Stimulated activated naive B cell treated with anti-CD40 and anti-IgM and Interleukin-4, amounts not matched to agents 10 μg/mL and 1 μg/mL and 100 μg/mL, for 72 hours (primary cell): ENCODE results near the gene FOXC1.

ENCODE experiments used
- ATAC-seq, 2 donors: fragments of 150-1000 bp; cut with Tn5 transposase; replicated peaks; 2 replicates each; pipeline ENCODE4 v1.10.0; 2021; ENCODE audit warnings: moderate library complexity in 1 of 2
- DNase-seq: peaks from one replicate; pipeline ENCODE4 v3.0.0; 2021
- H3K27ac Mint-ChIP-seq: one replicate; pipeline ENCODE4 v1.8.0; 2022; ENCODE audit warnings: mild to moderate bottlenecking, mixed read lengths
- H3K27me3 Mint-ChIP-seq, 2 donors: one replicate each; pipeline ENCODE4 v1.8.0; 2022; ENCODE audit warnings: mixed read lengths in 2 of 2
- H3K36me3 Mint-ChIP-seq, 2 donors: one replicate each; pipeline ENCODE4 v1.8.0; 2022; ENCODE audit warnings: mixed read lengths in 2 of 2, mild to moderate bottlenecking in 1 of 2
- H3K4me1 Mint-ChIP-seq, 2 donors: one replicate each; pipeline ENCODE4 v1.8.0; 2022; ENCODE audit warnings: mixed read lengths in 2 of 2, mild to moderate bottlenecking in 1 of 2
- H3K4me3 Mint-ChIP-seq, 2 donors: one replicate each; pipeline ENCODE4 v1.8.0; 2022; ENCODE audit warnings: mild to moderate bottlenecking in 2 of 2, mixed read lengths in 2 of 2, moderate library complexity in 1 of 2
- H3K9me3 Mint-ChIP-seq, 2 donors: one replicate each; pipeline ENCODE4 v1.8.0; 2022; ENCODE audit warnings: mixed read lengths in 2 of 2, mild to moderate bottlenecking in 1 of 2

Gene FOXC1

DNA sequence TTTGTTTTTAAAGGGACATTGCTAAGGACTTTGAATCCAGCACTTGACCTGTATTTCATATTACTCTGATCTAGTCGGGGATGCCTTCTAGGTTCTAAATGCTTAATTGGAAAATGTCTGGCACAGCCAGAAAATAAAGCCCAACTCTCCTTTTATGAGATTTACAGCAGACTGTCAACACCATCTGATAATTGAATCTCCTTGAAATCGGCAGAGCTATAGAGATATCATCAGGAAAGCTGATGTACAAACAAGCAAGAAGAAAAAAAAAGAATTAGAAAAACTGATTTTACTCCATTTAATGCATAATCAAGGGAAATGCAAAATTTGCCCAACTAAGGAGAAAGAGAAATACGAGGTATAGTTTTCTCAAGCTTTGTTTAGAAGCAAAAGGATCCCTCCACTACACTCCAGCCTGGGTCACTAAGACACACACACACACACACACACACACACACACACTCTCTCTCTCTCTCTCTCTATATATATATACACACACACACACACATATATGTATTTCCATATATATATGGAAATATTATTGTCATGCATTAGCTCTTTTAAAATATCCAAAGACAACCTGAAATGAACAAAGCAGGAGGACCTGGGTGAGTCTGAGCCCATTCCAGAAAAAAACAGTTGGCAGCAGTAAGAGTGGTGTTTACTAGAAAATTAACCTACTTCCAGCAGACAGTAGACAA lies 9.5 kb upstream of the FOXC1 start:
- H3K27me3 Mint-ChIP-seq, result peaks cover 75 to 90% of the 10 kb centered on the region in 2 donors
- peaks cover 6 to 10% of the 10 kb centered on the region in 2 donors for H3K4me1 Mint-ChIP-seq
- H3K27ac Mint-ChIP-seq, result no peak overlapping the region
- H3K4me3 Mint-ChIP-seq, result no peak overlapping the region
- no peaks in the 10 kb centered on the region for H3K9me3 Mint-ChIP-seq
- no peak for ATAC-seq
- H3K36me3 Mint-ChIP-seq, result no peaks in the 10 kb centered on the region
- no peak for DNase-seq

DNA sequence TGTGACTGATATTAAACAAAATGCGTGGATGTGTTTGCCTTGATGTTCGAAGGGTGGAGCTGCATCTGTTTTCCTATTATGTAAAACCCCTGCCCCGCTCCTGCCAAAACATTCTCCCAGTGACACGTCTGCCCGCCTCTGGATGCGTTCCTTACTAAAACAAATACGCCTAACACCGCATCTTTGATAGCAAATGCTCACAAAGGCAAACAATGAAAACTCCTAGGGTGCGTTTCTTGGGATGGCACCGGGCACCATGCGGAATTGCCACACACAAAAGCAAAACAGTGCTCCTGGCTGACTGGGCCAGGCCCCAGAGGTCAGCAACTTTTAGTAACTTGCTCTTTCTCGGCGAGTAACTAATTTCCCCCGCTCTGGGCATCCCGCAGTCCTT lies 9.0 kb upstream of the FOXC1 start:
- H3K9me3 Mint-ChIP-seq, result no peaks in the 10 kb centered on the region
- no peaks in the 10 kb centered on the region for H3K36me3 Mint-ChIP-seq
- ATAC-seq (no peak), DNase-seq (no peak)
- no peak overlapping the region for H3K4me3 Mint-ChIP-seq
- peaks cover 12 to 16% of the 10 kb centered on the region in 2 donors for H3K4me1 Mint-ChIP-seq
- peaks cover 81 to 90% of the 10 kb centered on the region in 2 donors for H3K27me3 Mint-ChIP-seq
- H3K27ac Mint-ChIP-seq, result no peak overlapping the region

DNA sequence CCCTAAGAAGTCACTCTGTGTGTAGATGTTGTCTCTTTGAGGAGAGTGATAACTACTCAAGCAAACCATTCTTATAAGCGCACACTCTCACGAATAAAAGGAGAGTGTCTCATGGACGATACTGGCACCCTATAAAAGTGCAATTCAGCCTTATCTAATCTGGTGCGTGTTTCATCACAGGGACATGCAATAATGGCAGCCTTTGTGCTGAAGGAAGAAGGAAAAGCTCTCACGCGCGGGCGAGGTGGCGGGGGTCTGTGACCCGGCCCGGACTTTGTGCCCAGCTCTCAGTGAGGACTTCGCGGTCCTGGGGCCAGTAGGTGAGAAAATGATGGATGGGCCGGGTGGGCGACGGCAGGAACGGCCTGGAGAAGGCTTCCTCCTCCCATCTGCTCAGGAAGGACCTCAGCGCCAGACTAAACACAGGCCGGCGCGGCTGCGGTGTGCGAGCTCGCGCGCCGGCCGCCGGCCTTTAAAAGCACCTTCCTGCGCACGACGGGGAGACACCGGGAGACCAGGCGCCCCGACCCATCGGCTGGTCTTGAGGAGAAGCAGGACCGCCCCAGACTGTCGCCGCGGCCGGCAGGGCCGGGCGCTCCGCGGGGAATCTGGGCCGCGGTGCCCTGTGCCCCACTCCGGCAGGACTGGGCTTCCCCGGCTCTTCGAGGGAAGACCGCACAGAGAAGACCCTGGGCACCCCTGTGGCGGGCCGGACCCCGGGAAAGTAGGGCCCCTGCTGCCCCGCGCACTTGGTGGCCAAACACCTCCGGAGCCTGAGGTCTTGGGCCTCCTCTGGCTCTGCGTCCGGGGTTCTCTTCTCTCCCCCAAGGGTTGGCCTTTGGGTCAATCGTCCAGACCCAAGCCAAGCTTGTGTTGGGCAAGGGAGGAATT lies 8.3 kb upstream of the FOXC1 start:
- peaks cover 13 to 17% of the 10 kb centered on the region in 2 donors for H3K4me1 Mint-ChIP-seq

DNA sequence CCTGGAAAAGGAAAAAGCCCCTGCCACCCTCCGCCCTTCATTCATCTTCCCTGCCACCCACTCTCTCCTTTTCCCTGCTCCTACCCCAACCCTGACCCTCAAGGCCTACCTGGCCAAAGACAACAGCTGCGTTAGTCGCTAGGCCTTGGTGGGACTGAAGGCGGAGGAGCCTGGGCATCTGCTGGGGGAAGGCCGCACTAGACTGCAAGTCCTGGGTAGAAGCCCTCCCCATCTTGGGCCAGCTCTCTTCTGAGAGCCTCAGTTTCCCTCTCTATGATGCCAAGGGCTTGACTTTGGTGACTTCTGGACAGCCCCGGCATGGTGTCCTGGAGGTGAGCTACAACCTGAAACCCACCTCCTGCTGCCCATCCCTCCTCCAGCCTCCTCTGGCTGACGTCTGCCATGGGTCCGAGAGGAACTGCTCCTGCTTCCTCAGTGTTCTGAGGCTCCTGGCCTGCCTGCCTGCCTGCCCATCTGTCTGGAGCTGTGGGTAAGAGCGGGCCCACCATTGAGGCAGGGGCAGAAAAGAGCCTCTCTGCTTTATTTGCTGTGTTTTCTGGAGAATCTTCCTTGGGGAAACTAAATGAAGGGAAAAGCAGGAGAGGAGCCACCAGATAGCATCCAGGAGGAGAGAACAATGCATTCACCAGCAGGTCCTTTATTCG lies 7.5 kb upstream of the FOXC1 start:
- peaks cover 81 to 90% of the 10 kb centered on the region in 2 donors for H3K27me3 Mint-ChIP-seq
- peaks cover 18 to 25% of the 10 kb centered on the region in 2 donors for H3K4me1 Mint-ChIP-seq
- H3K36me3 Mint-ChIP-seq, result no peaks in the 10 kb centered on the region
- H3K27ac Mint-ChIP-seq, result peak overlapping the region; percentile 42
- no peak overlapping the region for H3K4me3 Mint-ChIP-seq
- ATAC-seq (no peak), DNase-seq (no peak)
- H3K9me3 Mint-ChIP-seq, result no peaks in the 10 kb centered on the region

More for the DNA sequence above, 8.3 kb upstream of the FOXC1 start:
- Mint-ChIP-seq H3K27ac (no peak overlapping the region), H3K27me3 (peaks cover 82 to 90% of the 10 kb centered on the region in 2 donors), H3K9me3 (no peaks in the 10 kb centered on the region), H3K36me3 (no peaks in the 10 kb centered on the region), H3K4me3 (peak overlapping the region in 1 of 2 donors; percentile 22)
- no peak for DNase-seq
- no peak for ATAC-seq

DNA sequence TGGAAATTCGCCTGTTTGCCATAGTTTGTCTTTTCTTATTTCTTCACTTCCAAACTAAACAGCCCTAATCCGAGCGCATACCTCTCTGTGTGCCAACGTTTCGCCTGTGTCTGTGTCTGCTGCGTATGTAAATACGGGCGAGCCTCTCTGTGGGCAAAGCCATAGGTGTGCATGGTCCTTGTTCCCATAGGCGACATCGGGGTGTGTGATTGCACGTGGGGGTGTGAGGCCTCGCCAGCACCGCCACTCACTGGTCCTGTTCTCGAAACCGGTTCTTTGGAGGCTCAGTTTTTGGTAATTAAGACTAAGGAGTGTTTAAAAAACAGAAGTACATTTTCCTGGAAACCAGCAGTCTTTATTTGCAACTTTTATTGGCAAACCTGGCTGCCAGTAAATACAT lies 6.0 kb upstream of the FOXC1 start:
- H3K36me3 Mint-ChIP-seq, result peaks cover 0 to 3% of the 10 kb centered on the region in 2 donors
- ATAC-seq (no peak), DNase-seq (no peak)
- H3K9me3 Mint-ChIP-seq, result no peaks in the 10 kb centered on the region
- H3K27ac Mint-ChIP-seq, result no peak overlapping the region
- H3K27me3 Mint-ChIP-seq, result peaks cover 81 to 90% of the 10 kb centered on the region in 2 donors
- H3K4me3 Mint-ChIP-seq, result peak overlapping the region in 1 of 2 donors; percentile 19
- peaks cover 30 to 40% of the 10 kb centered on the region in 2 donors for H3K4me1 Mint-ChIP-seq

DNA sequence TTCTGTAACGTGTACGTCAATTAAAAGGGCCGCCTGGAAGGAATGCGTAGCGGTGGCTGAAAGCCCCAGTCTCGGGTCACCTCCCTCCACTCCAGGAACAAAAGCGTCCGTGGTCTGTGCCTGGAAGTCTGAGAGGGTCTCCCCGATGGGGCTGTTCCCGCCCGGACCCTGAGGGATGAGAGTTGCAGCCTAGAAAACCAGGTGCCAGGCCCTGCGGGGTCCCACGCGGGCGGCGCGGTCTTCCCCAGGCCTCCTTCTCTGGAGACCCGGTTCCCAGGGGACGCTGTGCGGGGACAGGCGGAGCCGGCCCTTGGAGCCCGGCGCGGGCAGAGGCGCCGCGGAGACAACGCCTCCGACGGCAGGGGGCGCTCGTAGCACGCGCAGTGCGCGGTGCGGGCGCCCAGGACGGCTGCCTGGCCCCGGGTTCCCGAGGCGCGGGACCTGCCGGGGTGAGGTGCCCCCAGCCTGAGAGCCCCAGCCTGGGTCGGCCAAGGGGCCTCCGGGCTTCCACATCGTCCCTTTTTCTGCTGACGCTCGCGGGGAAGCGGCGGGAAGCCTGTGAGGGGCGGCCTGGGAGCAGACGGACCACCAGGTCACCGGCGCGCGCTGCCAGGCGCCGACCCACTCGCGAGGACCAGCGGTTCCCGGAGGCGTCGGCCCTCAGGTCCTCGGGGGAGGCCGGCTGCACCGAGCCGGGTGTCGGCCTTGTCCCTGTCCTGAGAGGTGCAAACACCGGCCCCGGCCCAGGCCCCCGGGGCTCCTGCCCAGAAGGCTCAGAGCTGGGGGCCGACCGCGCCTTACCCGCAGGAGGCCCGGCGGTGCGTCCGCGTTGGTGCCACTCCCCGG lies 5.3 kb upstream of the FOXC1 start:
- H3K36me3 Mint-ChIP-seq, result peaks cover 0 to 3% of the 10 kb centered on the region in 2 donors
- H3K4me1 Mint-ChIP-seq, result peaks cover 31 to 42% of the 10 kb centered on the region in 2 donors
- no peaks in the 10 kb centered on the region for H3K9me3 Mint-ChIP-seq
- H3K27me3 Mint-ChIP-seq, result peaks cover 76 to 85% of the 10 kb centered on the region in 2 donors
- H3K27ac Mint-ChIP-seq, result no peak overlapping the region
- DNase-seq (peak; percentile 59), ATAC-seq (peak; percentile 89 to 95)
- H3K4me3 Mint-ChIP-seq, result peak overlapping the region; percentile 17 to 62

DNA sequence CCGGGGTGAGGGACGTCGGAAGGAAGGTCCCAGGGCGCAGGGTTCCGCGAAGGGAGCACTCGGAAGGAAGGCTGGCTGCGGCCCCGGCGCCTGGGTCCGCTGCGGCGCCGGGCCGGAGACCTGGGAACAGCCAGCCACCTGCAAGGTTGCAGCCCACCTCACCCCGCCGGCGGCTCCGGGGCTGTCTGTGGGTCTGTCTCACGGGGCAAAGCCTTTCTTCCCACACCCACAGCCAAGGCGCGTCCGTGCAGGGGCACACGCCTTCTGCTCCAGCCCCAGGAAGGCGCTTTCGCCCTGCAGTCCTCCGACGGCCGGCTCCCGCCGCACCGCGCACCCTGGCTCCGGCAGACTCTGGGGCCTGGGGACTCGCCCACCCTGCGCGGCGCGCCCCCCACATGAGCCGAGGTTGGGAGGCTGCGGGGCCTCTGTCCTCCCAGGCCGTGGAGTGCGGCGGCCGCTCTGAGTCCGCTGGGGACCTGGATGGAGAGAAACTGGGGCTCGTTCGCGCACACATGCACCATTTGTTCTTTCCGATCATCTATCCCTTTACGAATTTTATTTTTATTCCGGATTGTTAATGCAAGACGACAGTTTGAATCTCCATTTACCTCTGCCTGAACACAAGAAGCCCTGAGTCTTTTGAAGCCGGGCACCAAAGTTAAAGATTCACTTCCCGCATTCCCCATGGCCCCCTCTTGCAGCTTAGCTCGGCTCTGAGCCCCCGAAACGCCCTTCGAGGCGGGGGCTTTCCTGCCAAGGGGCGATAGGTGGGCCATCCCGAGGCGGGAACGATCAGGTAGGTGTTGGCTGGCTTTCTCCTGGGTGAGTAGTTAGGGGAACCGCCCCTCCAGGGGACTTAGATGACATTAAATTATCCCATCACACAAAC lies 4.5 kb upstream of the FOXC1 start:
- Mint-ChIP-seq H3K27me3 (peaks cover 67 to 77% of the 10 kb centered on the region in 2 donors), H3K4me3 (peak overlapping the region; percentile 62), H3K4me1 (peaks cover 31 to 42% of the 10 kb centered on the region in 2 donors), H3K9me3 (no peaks in the 10 kb centered on the region), H3K36me3 (peaks cover 0 to 3% of the 10 kb centered on the region in 2 donors), H3K27ac (no peak overlapping the region)
- DNase-seq (no peak), ATAC-seq (peak in 1 of 2 donors; percentile 8)

DNA sequence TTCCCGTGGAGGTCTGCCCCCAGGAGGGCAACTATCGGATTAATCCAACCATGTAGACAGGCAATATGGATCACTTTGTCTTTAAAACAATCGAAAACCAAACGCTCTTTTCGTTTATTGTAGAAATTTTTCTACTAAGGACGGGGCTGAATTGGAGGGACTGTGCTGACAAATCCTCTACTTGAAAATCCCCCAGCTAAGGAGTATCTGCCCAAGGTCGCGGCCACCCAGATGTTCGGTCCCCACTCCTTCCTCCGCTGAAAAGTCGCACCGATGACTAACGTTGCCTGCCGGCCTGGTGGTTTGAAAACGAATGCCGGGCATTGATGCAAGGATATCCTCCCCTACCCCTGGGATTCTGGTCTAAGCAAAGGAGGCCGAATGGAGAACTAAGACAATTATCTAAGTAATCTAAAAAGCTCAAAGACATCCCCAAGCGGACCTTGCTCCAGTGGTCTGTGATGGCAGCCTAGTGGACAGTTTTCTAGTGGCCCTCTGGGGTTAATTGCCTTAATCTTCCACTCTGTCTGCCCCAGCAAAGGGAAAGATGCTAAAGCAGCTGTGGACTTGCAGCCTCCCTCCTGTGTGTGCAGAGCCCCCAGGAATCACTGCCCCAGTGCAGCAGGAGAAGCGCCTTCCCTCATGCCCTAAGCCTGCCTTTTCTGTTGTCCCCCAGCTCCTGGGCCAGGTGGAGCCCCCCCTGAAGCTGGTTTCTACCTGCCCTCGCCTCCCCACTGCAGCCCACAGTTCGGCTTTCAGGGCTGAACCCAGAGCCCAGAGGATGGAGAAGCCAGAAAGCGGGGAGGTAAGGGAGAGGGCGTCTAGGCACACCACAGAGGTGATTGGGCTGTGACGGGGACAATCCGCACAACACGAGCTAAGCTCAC lies 3.6 kb upstream of the FOXC1 start:
- H3K4me3 Mint-ChIP-seq, result peak overlapping the region; percentile 62 to 64
- H3K27me3 Mint-ChIP-seq, result peaks cover 62 to 75% of the 10 kb centered on the region in 2 donors

DNA sequence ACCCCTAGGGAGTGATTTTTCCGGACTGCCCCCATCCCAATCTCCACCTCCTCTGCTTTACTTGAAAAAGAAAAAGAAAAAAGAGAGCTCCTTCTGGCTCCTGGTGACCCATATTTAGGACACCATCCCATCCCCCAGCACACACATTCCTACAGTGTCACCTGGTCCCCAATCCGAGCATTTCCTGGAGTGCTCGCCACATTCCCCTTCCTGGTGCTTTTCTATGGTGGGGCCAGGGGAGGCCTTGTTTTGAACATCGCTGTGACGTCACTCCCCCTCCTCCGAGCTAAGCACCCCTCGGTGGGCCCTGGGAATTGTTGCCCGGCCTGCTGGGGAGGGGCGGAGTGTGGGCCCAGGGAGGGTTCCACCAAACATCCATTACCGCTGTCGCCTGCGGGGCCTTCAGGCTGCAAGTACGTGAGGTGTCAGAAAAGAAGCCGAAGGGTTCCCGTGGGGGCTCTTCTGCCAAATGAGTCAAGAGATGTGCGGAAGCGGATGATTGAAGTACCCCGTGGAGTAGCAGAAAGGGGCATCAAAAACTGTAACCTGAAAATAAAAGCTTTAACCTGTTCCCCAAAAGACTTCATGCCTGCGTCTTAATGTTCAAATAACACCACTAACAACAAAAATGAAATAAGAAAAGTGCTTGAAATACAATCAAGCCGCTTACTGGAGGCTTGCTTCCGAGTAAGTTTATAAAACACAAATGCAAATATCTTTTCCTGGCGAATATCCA lies 2.8 kb upstream of the FOXC1 start:
- DNase-seq, result no peak
- no peak for ATAC-seq
- Mint-ChIP-seq H3K27me3 (peaks cover 59 to 70% of the 10 kb centered on the region in 2 donors), H3K27ac (peak overlapping the region; percentile 73), H3K4me1 (peaks cover 34 to 50% of the 10 kb centered on the region in 2 donors), H3K36me3 (peaks cover 2 to 5% of the 10 kb centered on the region in 2 donors), H3K4me3 (peak overlapping the region; percentile 56 to 65), H3K9me3 (no peaks in the 10 kb centered on the region)

More for the DNA sequence above, 3.6 kb upstream of the FOXC1 start:
- peaks cover 2 to 5% of the 10 kb centered on the region in 2 donors for H3K36me3 Mint-ChIP-seq
- no peaks in the 10 kb centered on the region for H3K9me3 Mint-ChIP-seq
- no peak for DNase-seq
- H3K4me1 Mint-ChIP-seq, result peaks cover 35 to 48% of the 10 kb centered on the region in 2 donors
- H3K27ac Mint-ChIP-seq, result peak overlapping the region; percentile 77
- ATAC-seq, result no peak

DNA sequence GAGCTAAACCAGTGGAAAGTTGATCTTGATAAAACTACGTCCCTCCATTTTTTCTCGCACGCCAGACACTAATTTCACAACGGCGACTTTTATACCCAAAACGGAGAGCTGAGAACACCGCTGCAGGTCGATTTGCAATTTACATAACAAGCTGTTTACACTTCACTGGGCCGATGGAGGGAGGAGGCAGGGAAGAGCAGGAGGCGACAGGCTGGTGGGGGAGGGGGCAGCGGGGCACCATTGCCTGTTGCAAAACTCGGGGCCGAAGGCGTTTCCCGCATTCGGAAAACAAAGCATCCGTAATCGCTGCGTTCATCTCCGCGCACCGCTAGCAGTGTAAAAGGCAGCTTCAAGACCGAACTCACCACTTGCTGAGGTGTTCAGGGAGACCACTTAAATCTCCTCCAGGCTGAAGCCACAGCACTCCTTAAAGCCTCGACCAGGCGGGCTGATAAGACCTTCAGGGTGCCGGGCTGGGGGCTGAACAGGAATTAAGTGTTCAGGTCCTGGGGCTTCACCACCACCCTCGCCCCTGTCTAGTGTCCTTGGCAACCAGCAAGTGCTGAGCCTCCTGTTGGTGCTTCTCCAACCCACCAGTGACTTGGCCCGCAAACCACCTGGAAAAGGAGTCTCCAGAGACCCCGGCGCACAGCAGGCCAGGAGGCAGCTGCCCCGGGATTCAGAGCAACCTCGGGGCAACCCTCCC lies 2.0 kb upstream of the FOXC1 start:
- Mint-ChIP-seq H3K36me3 (peaks cover 2 to 5% of the 10 kb centered on the region in 2 donors), H3K4me1 (peaks cover 37 to 55% of the 10 kb centered on the region in 2 donors), H3K27ac (peak overlapping the region; percentile 89), H3K9me3 (no peaks in the 10 kb centered on the region), H3K27me3 (peaks cover 57 to 68% of the 10 kb centered on the region in 2 donors), H3K4me3 (peak overlapping the region; percentile 56 to 65)
- DNase-seq (no peak), ATAC-seq (no peak)
